A673 (cell line): ENCODE measurements around the gene TMEM179B. TPM values are rescaled to one million over a fixed set of nuclear protein-coding genes. Genes with fewer than 3 reads are reported as not detected.
"Not testable (repeated sequence)": the region's sequence is repeated elsewhere in the genome, so short reads cannot be mapped to it uniquely, and the experiment has no call there.

Source experiments
- BruUV-seq: library from RNA; stranded (reverse); fragments of 400-500 nt; replicated peaks from 2 replicates; lab custom pipeline; 2021; lab: Mats Ljungman, UMichigan
- CTCF ChIA-PET: fragments of 300-600 bp; sonication (Branson Sonifier 250); formaldehyde crosslinking; loops from one replicate; lab custom pipeline; 2022; ENCODE audit warnings: antibody characterized with exemption; lab: Charles Lee
- POLR2A ChIA-PET: fragments of 300-600 bp; sonication (Branson Sonifier 250); formaldehyde crosslinking; loops from one replicate; lab custom pipeline; 2022; ENCODE audit warnings: antibody characterized with exemption; ENCODE audit not compliant: low non-redundant PET; lab: Charles Lee
- DNase-seq: peaks from one replicate; pipeline ENCODE4 v3.0.0-alpha.2; 2015; ENCODE audit warnings: low spot score
- H3K27ac ChIP-seq: fragments of 200-600 bp; sonication (generic); 2 replicates; pipeline ENCODE4 v1.5.1; 2016; ENCODE audit warnings: mixed run types, low read depth, mild to moderate bottlenecking, mixed read lengths, antibody characterized with exemption, low read length; ENCODE audit not compliant: poor library complexity, severe bottlenecking
- H3K27me3 ChIP-seq: fragments of 200-600 bp; sonication (generic); replicated peaks from 2 replicates; pipeline ENCODE4 v1.6.1; 2017; ENCODE audit warnings: mixed run types, low read depth, mild to moderate bottlenecking, mixed read lengths, antibody characterized with exemption, low read length; ENCODE audit not compliant: insufficient read depth, poor library complexity
- H3K36me3 ChIP-seq: fragments of 200-600 bp; sonication (generic); 2 replicates; pipeline ENCODE4 v1.6.1; 2016; ENCODE audit warnings: mixed run types, mild to moderate bottlenecking, mixed read lengths, antibody characterized with exemption, low read length; ENCODE audit not compliant: insufficient read depth, poor library complexity, severe bottlenecking
- H3K4me1 ChIP-seq: fragments of 200-600 bp; sonication (generic); 2 replicates; pipeline ENCODE4 v1.6.1; 2017; ENCODE audit warnings: mixed run types, mild to moderate bottlenecking, mixed read lengths, antibody characterized with exemption, low read length; ENCODE audit not compliant: insufficient read depth, poor library complexity, severe bottlenecking
- H3K4me3 ChIP-seq: fragments of 200-600 bp; sonication (generic); 2 replicates; pipeline ENCODE4 v1.5.1; 2016; ENCODE audit warnings: low read depth, mixed run types, mild to moderate bottlenecking, mixed read lengths, low read length; ENCODE audit not compliant: poor library complexity, severe bottlenecking
- H3K9me3 ChIP-seq: fragments of 200-600 bp; sonication (generic); 2 replicates; pipeline ENCODE4 v1.6.1; 2016; ENCODE audit warnings: mixed run types, low read depth, mild to moderate bottlenecking, mixed read lengths, antibody characterized with exemption, low read length; ENCODE audit not compliant: poor library complexity, severe bottlenecking
- CTCF ChIP-seq: fragments of 300-800, 200-600 bp; sonication (generic); conservative IDR thresholded peaks from 2 replicates; pipeline ENCODE4 v1.5.1; 2017; ENCODE audit warnings: low read depth, mild to moderate bottlenecking, antibody characterized with exemption, low read length, moderate library complexity, mixed read lengths
- EZH2 ChIP-seq: fragments of 200-600 bp; sonication (generic); IDR thresholded peaks from 2 replicates; pipeline ENCODE4 v1.6.1; 2017; ENCODE audit warnings: borderline replicate concordance, low read depth, mild to moderate bottlenecking, mixed read lengths, antibody characterized with exemption, low read length; ENCODE audit not compliant: poor library complexity, severe bottlenecking
- intact Hi-C: fragments of 100-400 bp; cut with micrococcal nuclease; formaldehyde crosslinking; loops from one replicate; pipeline ENCODE4 v1.10.0; 2022; ENCODE audit not compliant: unreplicated experiment
- total RNA-seq: library from RNA; stranded (reverse); gene quantifications from 2 replicates; pipeline ENCODE4 v1.2.3, GENCODE V29; 2021

The TMEM179B gene
- total RNA-seq, 1 experiment from 2014 or later, result 52.1 TPM

- TF ChIP-seq EZH2 (no peak), CTCF (no peak)
- no peaks in the 10 kb centered on the region for H3K27me3 ChIP-seq
- H3K4me1 ChIP-seq, result no peaks in the 10 kb centered on the region
- ChIA-PET CTCF (no interaction called here), POLR2A (no interaction called here)
- no peak for DNase-seq
- intact Hi-C loops, result no loop called here
- BruUV-seq, result no TSS peak
- H3K4me3 ChIP-seq, result no peak overlapping the region
- H3K27ac ChIP-seq, result no peak overlapping the region
- peaks cover 58% of the 10 kb centered on the region for H3K36me3 ChIP-seq
- H3K9me3 ChIP-seq, result no peaks in the 10 kb centered on the region
Observed at GRCh38 chr11:62823677-62824076, 36.5 kb downstream of the TMEM179B start.

DNA sequence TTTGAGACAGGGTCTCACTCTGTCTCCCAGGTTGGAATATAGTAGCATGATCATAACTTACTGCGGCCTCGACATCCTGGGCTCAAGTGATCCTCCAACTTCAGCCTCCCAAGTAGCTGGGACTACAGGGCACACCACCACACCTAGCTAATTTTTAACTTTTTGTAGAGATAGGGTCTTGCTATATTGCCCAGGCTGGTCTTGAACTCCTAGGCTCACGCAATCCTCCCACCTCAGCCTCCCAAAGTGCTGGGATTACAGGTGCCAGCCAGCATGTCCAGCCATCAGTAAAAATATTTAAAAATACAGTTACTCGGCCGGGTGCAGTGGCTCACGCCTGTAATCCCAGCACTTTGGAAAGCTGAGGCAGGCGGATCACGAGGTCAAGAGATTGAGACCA is 40.9 kb downstream of the TMEM179B start:
- H3K9me3 ChIP-seq, intact Hi-C loops, H3K27ac ChIP-seq, H3K4me3 ChIP-seq, BruUV-seq, CTCF ChIA-PET, DNase-seq, H3K4me1 ChIP-seq, POLR2A ChIA-PET, H3K27me3 ChIP-seq: not testable (repeated sequence)
- peaks cover 38% of the 10 kb centered on the region for H3K36me3 ChIP-seq

DNA sequence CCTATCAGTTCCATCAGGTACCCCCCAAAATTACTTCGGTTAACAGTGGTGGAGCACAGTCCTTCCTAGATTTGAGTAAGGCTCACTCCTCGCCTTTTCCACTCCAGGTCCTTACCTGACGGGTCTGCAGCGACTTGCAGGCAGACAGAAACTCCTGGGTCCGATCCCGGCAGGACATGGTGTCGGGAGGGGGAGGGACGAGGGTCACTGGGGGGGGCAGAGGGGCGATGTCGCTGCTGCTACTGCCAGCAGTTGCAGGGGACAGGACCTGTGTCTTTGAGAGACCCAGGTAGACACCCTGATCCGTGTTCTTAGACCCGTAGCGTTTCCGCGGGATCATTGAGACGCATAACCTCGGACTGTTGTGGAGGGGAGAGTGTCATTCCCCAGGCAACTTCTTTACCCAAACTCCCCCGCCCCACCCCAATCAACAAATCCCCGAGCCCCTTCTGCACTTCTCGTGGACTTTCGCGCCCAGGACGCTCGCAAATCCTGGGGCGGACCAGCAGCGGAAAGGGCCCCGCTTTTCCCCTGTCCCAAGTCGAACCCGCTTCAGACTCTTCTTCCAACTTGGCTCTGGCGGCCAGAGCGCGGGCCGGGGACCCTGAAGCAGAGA is 43.8 kb downstream of the TMEM179B start:
- no TSS peak for BruUV-seq
- H3K36me3 ChIP-seq, result peaks cover 39% of the 10 kb centered on the region
- peak overlapping the region; percentile 70 for H3K4me3 ChIP-seq
- no peaks in the 10 kb centered on the region for H3K9me3 ChIP-seq
- H3K27ac ChIP-seq, result peak overlapping the region; percentile 91
- H3K4me1 ChIP-seq, result peaks cover 7% of the 10 kb centered on the region
- TF ChIP-seq CTCF (no peak), EZH2 (no peak)
- ChIA-PET POLR2A (interaction anchor here (0.8 to 1.6 kb wide), 3 partner anchors 10 to 104 kb away, joined by 3 to 26 read pairs (median 8); partner anchors contain the start of gene HNRNPUL2), CTCF (interaction anchor here (0.6 kb wide), 1 partner anchor 1487 kb away, joined by 3 read pairs; no protein-coding TSS in a partner anchor)
- peak; percentile 71 for DNase-seq
- no peaks in the 10 kb centered on the region for H3K27me3 ChIP-seq
- intact Hi-C loops, result loop anchor here (5.0 kb wide), 1 partner anchor 39 kb away; the partner anchor contains the start of gene TMEM223
